Measurements from ENCODE around the gene GNAZ.

Gene GNAZ

GRCh38 chr22:23106906-23107367 lies 36.6 kb downstream of the GNAZ start:
- Histone ChIP-seq H3K27me3 (replicated peaks; ENCODE audit: control insufficient read depth, insufficient read depth, low read length, poor library complexity, severe bottlenecking) (no peaks in the 10 kb centered on the region), H3K9me3 (ENCODE audit: control insufficient read depth, low read length) (no peaks in the 10 kb centered on the region), H3K4me3 (ENCODE audit: insufficient read depth, low read depth, low read length, poor library complexity, severe bottlenecking) (no peak overlapping the region), H3K36me3 (ENCODE audit: control insufficient read depth, insufficient read depth, low read length) (no peaks in the 10 kb centered on the region), H3K27ac (ENCODE audit: insufficient read depth, low read length, poor library complexity, severe bottlenecking) (no peak overlapping the region), H3K4me1 (ENCODE audit: control insufficient read depth, insufficient read depth, low read length, poor library complexity, severe bottlenecking) (no peaks in the 10 kb centered on the region)
- DNase-seq: no peak

GRCh38 chr22:23107487-23108248 lies 37.3 kb downstream of the GNAZ start:
- DNase-seq: no peak
- H3K36me3 ChIP-seq (ENCODE audit: control insufficient read depth, insufficient read depth, low read length): no peaks in the 10 kb centered on the region
- no peaks in the 10 kb centered on the region for H3K9me3 ChIP-seq (ENCODE audit: control insufficient read depth, low read length)
- no peaks in the 10 kb centered on the region for H3K4me1 ChIP-seq (ENCODE audit: control insufficient read depth, insufficient read depth, low read length, poor library complexity, severe bottlenecking)
- no peaks in the 10 kb centered on the region for H3K27me3 ChIP-seq (replicated peaks; ENCODE audit: control insufficient read depth, insufficient read depth, low read length, poor library complexity, severe bottlenecking)
- H3K4me3 ChIP-seq (ENCODE audit: insufficient read depth, low read depth, low read length, poor library complexity, severe bottlenecking): no peak overlapping the region
- H3K27ac ChIP-seq (ENCODE audit: insufficient read depth, low read length, poor library complexity, severe bottlenecking): no peak overlapping the region

GRCh38 chr22:23108249-23109078 lies 38.1 kb downstream of the GNAZ start:
- no peaks in the 10 kb centered on the region for H3K9me3 ChIP-seq (ENCODE audit: control insufficient read depth, low read length)
- no peaks in the 10 kb centered on the region for H3K4me1 ChIP-seq (ENCODE audit: control insufficient read depth, insufficient read depth, low read length, poor library complexity, severe bottlenecking)
- H3K27ac ChIP-seq (ENCODE audit: insufficient read depth, low read length, poor library complexity, severe bottlenecking): no peak overlapping the region
- H3K4me3 ChIP-seq (ENCODE audit: insufficient read depth, low read depth, low read length, poor library complexity, severe bottlenecking): no peak overlapping the region
- H3K27me3 ChIP-seq (replicated peaks; ENCODE audit: control insufficient read depth, insufficient read depth, low read length, poor library complexity, severe bottlenecking): no peaks in the 10 kb centered on the region
- no peaks in the 10 kb centered on the region for H3K36me3 ChIP-seq (ENCODE audit: control insufficient read depth, insufficient read depth, low read length)
- no peak for DNase-seq

- Histone ChIP-seq H3K27ac (ENCODE audit: insufficient read depth, low read length, poor library complexity, severe bottlenecking) (no peak overlapping the region), H3K4me3 (ENCODE audit: insufficient read depth, low read depth, low read length, poor library complexity, severe bottlenecking) (no peak overlapping the region), H3K4me1 (ENCODE audit: control insufficient read depth, insufficient read depth, low read length, poor library complexity, severe bottlenecking) (no peaks in the 10 kb centered on the region), H3K9me3 (ENCODE audit: control insufficient read depth, low read length) (no peaks in the 10 kb centered on the region), H3K27me3 (replicated peaks; ENCODE audit: control insufficient read depth, insufficient read depth, low read length, poor library complexity, severe bottlenecking) (no peaks in the 10 kb centered on the region), H3K36me3 (ENCODE audit: control insufficient read depth, insufficient read depth, low read length) (no peaks in the 10 kb centered on the region)
- DNase-seq: no peak
Observed at GRCh38 chr22:23109079-23109347, 38.7 kb downstream of the GNAZ start.

GRCh38 chr22:23109441-23109978 lies 39.2 kb downstream of the GNAZ start:
- H3K4me3 ChIP-seq (ENCODE audit: insufficient read depth, low read depth, low read length, poor library complexity, severe bottlenecking): no peak overlapping the region
- H3K9me3 ChIP-seq (ENCODE audit: control insufficient read depth, low read length): no peaks in the 10 kb centered on the region
- H3K27me3 ChIP-seq (replicated peaks; ENCODE audit: control insufficient read depth, insufficient read depth, low read length, poor library complexity, severe bottlenecking): no peaks in the 10 kb centered on the region
- DNase-seq: no peak
- no peaks in the 10 kb centered on the region for H3K36me3 ChIP-seq (ENCODE audit: control insufficient read depth, insufficient read depth, low read length)
- no peak overlapping the region for H3K27ac ChIP-seq (ENCODE audit: insufficient read depth, low read length, poor library complexity, severe bottlenecking)
- H3K4me1 ChIP-seq (ENCODE audit: control insufficient read depth, insufficient read depth, low read length, poor library complexity, severe bottlenecking): no peaks in the 10 kb centered on the region

- Histone ChIP-seq H3K9me3 (ENCODE audit: control insufficient read depth, low read length) (no peaks in the 10 kb centered on the region), H3K36me3 (ENCODE audit: control insufficient read depth, insufficient read depth, low read length) (no peaks in the 10 kb centered on the region), H3K4me1 (ENCODE audit: control insufficient read depth, insufficient read depth, low read length, poor library complexity, severe bottlenecking) (no peaks in the 10 kb centered on the region)
Observed at GRCh38 chr22:23110190-23110921, 40.0 kb downstream of the GNAZ start.

GRCh38 chr22:23110922-23111527 lies 40.7 kb downstream of the GNAZ start:
- Histone ChIP-seq H3K4me1 (ENCODE audit: control insufficient read depth, insufficient read depth, low read length, poor library complexity, severe bottlenecking) (no peaks in the 10 kb centered on the region), H3K36me3 (ENCODE audit: control insufficient read depth, insufficient read depth, low read length) (no peaks in the 10 kb centered on the region), H3K4me3 (ENCODE audit: insufficient read depth, low read depth, low read length, poor library complexity, severe bottlenecking) (no peak overlapping the region), H3K27me3 (replicated peaks; ENCODE audit: control insufficient read depth, insufficient read depth, low read length, poor library complexity, severe bottlenecking) (no peaks in the 10 kb centered on the region), H3K27ac (ENCODE audit: insufficient read depth, low read length, poor library complexity, severe bottlenecking) (no peak overlapping the region), H3K9me3 (ENCODE audit: control insufficient read depth, low read length) (no peaks in the 10 kb centered on the region)
- DNase-seq: no peak

More at GRCh38 chr22:23110190-23110921, 40.0 kb downstream of the GNAZ start:
- DNase-seq: no peak
- no peak overlapping the region for H3K4me3 ChIP-seq (ENCODE audit: insufficient read depth, low read depth, low read length, poor library complexity, severe bottlenecking)
- H3K27ac ChIP-seq (ENCODE audit: insufficient read depth, low read length, poor library complexity, severe bottlenecking): no peak overlapping the region
- no peaks in the 10 kb centered on the region for H3K27me3 ChIP-seq (replicated peaks; ENCODE audit: control insufficient read depth, insufficient read depth, low read length, poor library complexity, severe bottlenecking)

GRCh38 chr22:23112472-23113012 lies 42.2 kb downstream of the GNAZ start:
- Histone ChIP-seq H3K9me3 (ENCODE audit: control insufficient read depth, low read length) (no peaks in the 10 kb centered on the region), H3K27ac (ENCODE audit: insufficient read depth, low read length, poor library complexity, severe bottlenecking) (no peak overlapping the region), H3K27me3 (replicated peaks; ENCODE audit: control insufficient read depth, insufficient read depth, low read length, poor library complexity, severe bottlenecking) (no peaks in the 10 kb centered on the region), H3K4me3 (ENCODE audit: insufficient read depth, low read depth, low read length, poor library complexity, severe bottlenecking) (no peak overlapping the region), H3K36me3 (ENCODE audit: control insufficient read depth, insufficient read depth, low read length) (no peaks in the 10 kb centered on the region), H3K4me1 (ENCODE audit: control insufficient read depth, insufficient read depth, low read length, poor library complexity, severe bottlenecking) (no peaks in the 10 kb centered on the region)
- no peak for DNase-seq

GRCh38 chr22:23113067-23113846 lies 42.9 kb downstream of the GNAZ start:
- Histone ChIP-seq H3K4me3 (ENCODE audit: insufficient read depth, low read depth, low read length, poor library complexity, severe bottlenecking) (no peak overlapping the region), H3K27ac (ENCODE audit: insufficient read depth, low read length, poor library complexity, severe bottlenecking) (no peak overlapping the region), H3K27me3 (replicated peaks; ENCODE audit: control insufficient read depth, insufficient read depth, low read length, poor library complexity, severe bottlenecking) (no peaks in the 10 kb centered on the region), H3K9me3 (ENCODE audit: control insufficient read depth, low read length) (no peaks in the 10 kb centered on the region), H3K4me1 (ENCODE audit: control insufficient read depth, insufficient read depth, low read length, poor library complexity, severe bottlenecking) (no peaks in the 10 kb centered on the region), H3K36me3 (ENCODE audit: control insufficient read depth, insufficient read depth, low read length) (no peaks in the 10 kb centered on the region)
- no peak for DNase-seq

All from effector memory CD4-positive, alpha-beta T cell (primary cell).